GM23338 (cell line): ENCODE measurements around the gene SPNS3. TPM values are rescaled to one million over a fixed set of nuclear protein-coding genes. Genes with fewer than 3 reads are reported as not detected.

Experiments used
- ATAC-seq: fragments of 200-7000 bp; cut with Tn5 transposase; 3 replicates; pipeline ENCODE4 v1.9.1; 2020
- DNase-seq: peaks from one replicate; pipeline ENCODE4 v3.0.0-alpha.2; 2015; ENCODE audit warnings: low spot score
- H2AFZ ChIP-seq: fragments of 200-600 bp; sonication (generic); 2 replicates; pipeline ENCODE4 v1.8.0; 2016; ENCODE audit warnings: antibody characterized with exemption, mild to moderate bottlenecking, moderate library complexity
- H3F3A ChIP-seq: fragments of 200-600 bp; sonication (generic); replicated peaks from 2 replicates; pipeline ENCODE4 v1.8.0; 2017; ENCODE audit warnings: antibody characterized with exemption, mixed run types, low read depth
- H3K27ac ChIP-seq: fragments of 200-600 bp; sonication (generic); 2 replicates; pipeline ENCODE4 v1.6.1; 2016; ENCODE audit warnings: low read depth
- H3K27me3 ChIP-seq: fragments of 200-600 bp; sonication (generic); 2 replicates; pipeline ENCODE4 v1.8.0; 2016; ENCODE audit warnings: mild to moderate bottlenecking, mixed run types, moderate library complexity; ENCODE audit not compliant: insufficient read depth
- H3K36me3 ChIP-seq: fragments of 200-600 bp; sonication (generic); 2 replicates; pipeline ENCODE4 v1.8.0; 2016; ENCODE audit warnings: mild to moderate bottlenecking; ENCODE audit not compliant: insufficient read depth
- H3K4me1 ChIP-seq: fragments of 200-600 bp; sonication (generic); 2 replicates; pipeline ENCODE4 v1.8.0; 2016; ENCODE audit warnings: mild to moderate bottlenecking, moderate library complexity; ENCODE audit not compliant: insufficient read depth
- H3K4me2 ChIP-seq: fragments of 200-600 bp; sonication (generic); 2 replicates; pipeline ENCODE4 v1.7.1; 2017; ENCODE audit warnings: mixed run types
- H3K4me3 ChIP-seq: fragments of 200-600 bp; sonication (generic); 2 replicates; pipeline ENCODE4 v1.6.1; 2016; ENCODE audit warnings: mixed run types
- H3K79me2 ChIP-seq: fragments of 200-600 bp; sonication (generic); replicated peaks from 2 replicates; pipeline ENCODE4 v1.8.0; 2017; ENCODE audit warnings: mild to moderate bottlenecking; ENCODE audit not compliant: insufficient read depth
- H3K9me2 ChIP-seq: fragments of 200-600 bp; sonication (generic); 2 replicates; pipeline ENCODE4 v1.8.0; 2017; ENCODE audit not compliant: insufficient read depth
- H4K20me1 ChIP-seq: fragments of 200-600 bp; sonication (generic); replicated peaks from 2 replicates; pipeline ENCODE4 v1.8.0; 2017; ENCODE audit warnings: mild to moderate bottlenecking; ENCODE audit not compliant: insufficient read depth
- H3K27ac Mint-ChIP-seq: 2 replicates; pipeline ENCODE4 v1.8.0; 2020; ENCODE audit warnings: inconsistent platforms, mild to moderate bottlenecking, moderate library complexity, mixed read lengths
- H3K27me3 Mint-ChIP-seq: 3 replicates; pipeline ENCODE4 v1.8.0; 2022; ENCODE audit warnings: low read depth, mild to moderate bottlenecking, moderate library complexity, mixed read lengths, inconsistent platforms; ENCODE audit not compliant: insufficient read depth, poor library complexity
- H3K36me3 Mint-ChIP-seq: 3 replicates; pipeline ENCODE4 v1.8.0; 2021; ENCODE audit warnings: low read depth, mild to moderate bottlenecking, inconsistent platforms, moderate library complexity, mixed read lengths
- H3K4me1 Mint-ChIP-seq: 3 replicates; pipeline ENCODE4 v1.8.0; 2020; ENCODE audit warnings: mild to moderate bottlenecking, inconsistent platforms, mixed read lengths
- H3K4me3 Mint-ChIP-seq: 3 replicates; pipeline ENCODE4 v1.8.0; 2021; ENCODE audit warnings: moderate library complexity, mild to moderate bottlenecking, inconsistent platforms, mixed read lengths
- H3K9me3 Mint-ChIP-seq: 3 replicates; pipeline ENCODE4 v1.8.0; 2020; ENCODE audit warnings: moderate library complexity, mild to moderate bottlenecking, inconsistent platforms, mixed read lengths
- CREB1 ChIP-seq: fragments of 250-450 bp; sonication (Bioruptor Pico); IDR thresholded peaks from 2 replicates; pipeline ENCODE4 v1.5.0; 2020; ENCODE audit warnings: low read depth, mild to moderate bottlenecking, moderate library complexity
- EZH2 ChIP-seq: fragments of 200-600 bp; sonication (generic); IDR thresholded peaks from one replicate; pipeline ENCODE4 v1.8.0; 2017; ENCODE audit warnings: antibody characterized with exemption, mild to moderate bottlenecking, low read depth; ENCODE audit not compliant: unreplicated experiment
- EZH2phosphoT487 ChIP-seq: fragments of 200-600 bp; sonication (generic); IDR thresholded peaks from one replicate; pipeline ENCODE4 v1.8.1; 2018; ENCODE audit warnings: antibody characterized with exemption; ENCODE audit not compliant: unreplicated experiment
- JUNB ChIP-seq: IDR thresholded peaks from one replicate; pipeline ENCODE4 v1.6.1; 2016; ENCODE audit warnings: antibody characterized with exemption; ENCODE audit not compliant: unreplicated experiment
- NANOG ChIP-seq: IDR thresholded peaks from 2 replicates; pipeline ENCODE4 v1.6.1; 2016; ENCODE audit warnings: antibody characterized with exemption, borderline replicate concordance
- POLR2AphosphoS5 ChIP-seq: IDR thresholded peaks from 2 replicates; pipeline ENCODE4 v1.6.1; 2016; ENCODE audit warnings: antibody characterized with exemption, low read depth
- STAT1 ChIP-seq: IDR thresholded peaks from one replicate; pipeline ENCODE4 v1.6.1; 2016; ENCODE audit warnings: antibody characterized with exemption; ENCODE audit not compliant: unreplicated experiment
- ZNF114 ChIP-seq: fragments of 250-450 bp; sonication (Bioruptor Pico); IDR thresholded peaks from 2 replicates; pipeline ENCODE4 v1.5.0; 2020; ENCODE audit warnings: mild to moderate bottlenecking, moderate library complexity
- ZNF331 ChIP-seq: fragments of 250-450 bp; sonication (Bioruptor Pico); IDR thresholded peaks from 2 replicates; pipeline ENCODE4 v1.5.0; 2020; ENCODE audit warnings: low read depth, mild to moderate bottlenecking, moderate library complexity
- polyA plus RNA-seq: library from polyadenylated mRNA; unstranded; fragments of >200 nt; fragmentation: Nextera tagmentation; extraction: Ambion mirVana; gene quantifications from 2 replicates; pipeline ENCODE4 v1.2.1, GENCODE V29; 2016
- total RNA-seq: library from RNA; depleted of rRNA; stranded (reverse); fragments of >200 nt; shearing (Covaris generic); gene quantifications from 2 replicates; pipeline ENCODE4 v1.2.3, GENCODE V29; 2014
- TF ChIP-seq, protein P1 (sequence below): IDR thresholded peaks from 2 replicates; pipeline ENCODE4 v1.6.1; 2016; ENCODE audit warnings: antibody characterized with exemption
- TF ChIP-seq, protein P2 (sequence below): fragments of 250-450 bp; sonication (Bioruptor Pico); IDR thresholded peaks from 2 replicates; pipeline ENCODE4 v1.5.0; 2020; ENCODE audit warnings: mild to moderate bottlenecking, moderate library complexity
- TF ChIP-seq, protein P3 (sequence below), 2 experiments: fragments of 200-600 bp in 1 of 2; sonication (generic) in 1 of 2; conservative IDR thresholded peaks; 2 replicates each; pipeline versions ENCODE4 v1.5.1 to v1.6.1; 2016 to 2017; ENCODE audit warnings: antibody characterized with exemption in 2 of 2, low read depth in 2 of 2, mild to moderate bottlenecking in 2 of 2, moderate library complexity in 1 of 2

Gene SPNS3
- total and polyA plus RNA-seq, 2 experiments from 2014 or later = not detected

DNA sequence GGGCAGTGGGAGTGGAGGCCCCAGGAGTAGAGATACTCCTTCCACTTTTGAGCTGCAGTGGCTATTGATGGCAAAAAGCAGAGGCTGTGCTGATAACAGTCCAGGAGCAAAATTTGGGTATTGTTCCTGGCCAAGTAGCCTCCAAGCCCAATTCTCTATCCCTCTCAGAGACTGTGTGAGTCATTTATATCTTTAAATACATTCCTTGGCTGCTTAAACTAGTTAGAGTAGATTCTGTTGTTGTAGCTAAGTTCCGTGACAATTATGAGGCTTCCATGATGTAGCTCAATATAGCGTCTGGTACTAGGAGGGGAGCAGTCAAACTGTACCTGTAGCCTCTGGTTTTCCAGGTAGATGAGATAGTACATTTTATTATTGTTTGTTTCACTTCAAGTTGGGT lies 47.3 kb upstream of the SPNS3 start:
- Histone ChIP-seq H2AFZ (peak overlapping the region; percentile 81), H3K27ac (peak overlapping the region; percentile 57; the same call in 1 of the 2 replicates), H3K4me1 (peaks cover 15% of the 10 kb centered on the region), H3K36me3 (no peaks in the 10 kb centered on the region), H3K4me2 (no peak overlapping the region), H3F3A (0 out of 2 replicates have a peak, but pooled peaks cover 2% of the 10 kb centered on the region), H3K79me2 (no peaks in the 10 kb centered on the region), H3K4me3 (no peak overlapping the region), H3K27me3 (no peaks in the 10 kb centered on the region), H3K9me2 (no peaks in the 10 kb centered on the region), H4K20me1 (no peaks in the 10 kb centered on the region)
- no peak overlapping the region for H3K4me3 Mint-ChIP-seq
- TF ChIP-seq POLR2AphosphoS5 (no peak), EZH2 (no peak), EZH2phosphoT487 (no peak), NANOG (no peak), JUNB (no peak), CREB1 (CRISPR knock-in tag) (no peak), ZNF114 (CRISPR knock-in tag) (no peak), ZNF331 (no peak), STAT1 (no peak)
- TF ChIP-seq, protein P1, sequence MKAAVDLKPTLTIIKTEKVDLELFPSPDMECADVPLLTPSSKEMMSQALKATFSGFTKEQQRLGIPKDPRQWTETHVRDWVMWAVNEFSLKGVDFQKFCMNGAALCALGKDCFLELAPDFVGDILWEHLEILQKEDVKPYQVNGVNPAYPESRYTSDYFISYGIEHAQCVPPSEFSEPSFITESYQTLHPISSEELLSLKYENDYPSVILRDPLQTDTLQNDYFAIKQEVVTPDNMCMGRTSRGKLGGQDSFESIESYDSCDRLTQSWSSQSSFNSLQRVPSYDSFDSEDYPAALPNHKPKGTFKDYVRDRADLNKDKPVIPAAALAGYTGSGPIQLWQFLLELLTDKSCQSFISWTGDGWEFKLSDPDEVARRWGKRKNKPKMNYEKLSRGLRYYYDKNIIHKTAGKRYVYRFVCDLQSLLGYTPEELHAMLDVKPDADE = no peak
- TF ChIP-seq, protein P2, sequence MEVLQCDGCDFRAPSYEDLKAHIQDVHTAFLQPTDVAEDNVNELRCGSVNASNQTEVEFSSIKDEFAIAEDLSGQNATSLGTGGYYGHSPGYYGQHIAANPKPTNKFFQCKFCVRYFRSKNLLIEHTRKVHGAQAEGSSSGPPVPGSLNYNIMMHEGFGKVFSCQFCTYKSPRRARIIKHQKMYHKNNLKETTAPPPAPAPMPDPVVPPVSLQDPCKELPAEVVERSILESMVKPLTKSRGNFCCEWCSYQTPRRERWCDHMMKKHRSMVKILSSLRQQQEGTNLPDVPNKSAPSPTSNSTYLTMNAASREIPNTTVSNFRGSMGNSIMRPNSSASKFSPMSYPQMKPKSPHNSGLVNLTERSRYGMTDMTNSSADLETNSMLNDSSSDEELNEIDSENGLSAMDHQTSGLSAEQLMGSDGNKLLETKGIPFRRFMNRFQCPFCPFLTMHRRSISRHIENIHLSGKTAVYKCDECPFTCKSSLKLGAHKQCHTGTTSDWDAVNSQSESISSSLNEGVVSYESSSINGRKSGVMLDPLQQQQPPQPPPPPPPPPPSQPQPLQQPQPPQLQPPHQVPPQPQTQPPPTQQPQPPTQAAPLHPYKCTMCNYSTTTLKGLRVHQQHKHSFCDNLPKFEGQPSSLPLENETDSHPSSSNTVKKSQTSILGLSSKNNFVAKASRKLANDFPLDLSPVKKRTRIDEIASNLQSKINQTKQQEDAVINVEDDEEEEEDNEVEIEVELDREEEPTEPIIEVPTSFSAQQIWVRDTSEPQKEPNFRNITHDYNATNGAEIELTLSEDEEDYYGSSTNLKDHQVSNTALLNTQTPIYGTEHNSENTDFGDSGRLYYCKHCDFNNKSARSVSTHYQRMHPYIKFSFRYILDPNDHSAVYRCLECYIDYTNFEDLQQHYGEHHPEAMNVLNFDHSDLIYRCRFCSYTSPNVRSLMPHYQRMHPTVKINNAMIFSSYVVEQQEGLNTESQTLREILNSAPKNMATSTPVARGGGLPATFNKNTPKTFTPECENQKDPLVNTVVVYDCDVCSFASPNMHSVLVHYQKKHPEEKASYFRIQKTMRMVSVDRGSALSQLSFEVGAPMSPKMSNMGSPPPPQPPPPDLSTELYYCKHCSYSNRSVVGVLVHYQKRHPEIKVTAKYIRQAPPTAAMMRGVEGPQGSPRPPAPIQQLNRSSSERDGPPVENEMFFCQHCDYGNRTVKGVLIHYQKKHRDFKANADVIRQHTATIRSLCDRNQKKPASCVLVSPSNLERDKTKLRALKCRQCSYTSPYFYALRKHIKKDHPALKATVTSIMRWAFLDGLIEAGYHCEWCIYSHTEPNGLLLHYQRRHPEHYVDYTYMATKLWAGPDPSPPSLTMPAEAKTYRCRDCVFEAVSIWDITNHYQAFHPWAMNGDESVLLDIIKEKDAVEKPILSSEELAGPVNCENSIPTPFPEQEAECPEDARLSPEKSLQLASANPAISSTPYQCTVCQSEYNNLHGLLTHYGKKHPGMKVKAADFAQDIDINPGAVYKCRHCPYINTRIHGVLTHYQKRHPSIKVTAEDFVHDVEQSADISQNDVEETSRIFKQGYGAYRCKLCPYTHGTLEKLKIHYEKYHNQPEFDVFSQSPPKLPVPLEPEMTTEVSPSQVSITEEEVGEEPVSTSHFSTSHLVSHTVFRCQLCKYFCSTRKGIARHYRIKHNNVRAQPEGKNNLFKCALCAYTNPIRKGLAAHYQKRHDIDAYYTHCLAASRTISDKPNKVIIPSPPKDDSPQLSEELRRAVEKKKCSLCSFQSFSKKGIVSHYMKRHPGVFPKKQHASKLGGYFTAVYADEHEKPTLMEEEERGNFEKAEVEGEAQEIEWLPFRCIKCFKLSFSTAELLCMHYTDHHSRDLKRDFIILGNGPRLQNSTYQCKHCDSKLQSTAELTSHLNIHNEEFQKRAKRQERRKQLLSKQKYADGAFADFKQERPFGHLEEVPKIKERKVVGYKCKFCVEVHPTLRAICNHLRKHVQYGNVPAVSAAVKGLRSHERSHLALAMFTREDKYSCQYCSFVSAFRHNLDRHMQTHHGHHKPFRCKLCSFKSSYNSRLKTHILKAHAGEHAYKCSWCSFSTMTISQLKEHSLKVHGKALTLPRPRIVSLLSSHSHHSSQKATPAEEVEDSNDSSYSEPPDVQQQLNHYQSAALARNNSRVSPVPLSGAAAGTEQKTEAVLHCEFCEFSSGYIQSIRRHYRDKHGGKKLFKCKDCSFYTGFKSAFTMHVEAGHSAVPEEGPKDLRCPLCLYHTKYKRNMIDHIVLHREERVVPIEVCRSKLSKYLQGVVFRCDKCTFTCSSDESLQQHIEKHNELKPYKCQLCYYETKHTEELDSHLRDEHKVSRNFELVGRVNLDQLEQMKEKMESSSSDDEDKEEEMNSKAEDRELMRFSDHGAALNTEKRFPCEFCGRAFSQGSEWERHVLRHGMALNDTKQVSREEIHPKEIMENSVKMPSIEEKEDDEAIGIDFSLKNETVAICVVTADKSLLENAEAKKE = no peak
- TF ChIP-seq, protein P3, sequence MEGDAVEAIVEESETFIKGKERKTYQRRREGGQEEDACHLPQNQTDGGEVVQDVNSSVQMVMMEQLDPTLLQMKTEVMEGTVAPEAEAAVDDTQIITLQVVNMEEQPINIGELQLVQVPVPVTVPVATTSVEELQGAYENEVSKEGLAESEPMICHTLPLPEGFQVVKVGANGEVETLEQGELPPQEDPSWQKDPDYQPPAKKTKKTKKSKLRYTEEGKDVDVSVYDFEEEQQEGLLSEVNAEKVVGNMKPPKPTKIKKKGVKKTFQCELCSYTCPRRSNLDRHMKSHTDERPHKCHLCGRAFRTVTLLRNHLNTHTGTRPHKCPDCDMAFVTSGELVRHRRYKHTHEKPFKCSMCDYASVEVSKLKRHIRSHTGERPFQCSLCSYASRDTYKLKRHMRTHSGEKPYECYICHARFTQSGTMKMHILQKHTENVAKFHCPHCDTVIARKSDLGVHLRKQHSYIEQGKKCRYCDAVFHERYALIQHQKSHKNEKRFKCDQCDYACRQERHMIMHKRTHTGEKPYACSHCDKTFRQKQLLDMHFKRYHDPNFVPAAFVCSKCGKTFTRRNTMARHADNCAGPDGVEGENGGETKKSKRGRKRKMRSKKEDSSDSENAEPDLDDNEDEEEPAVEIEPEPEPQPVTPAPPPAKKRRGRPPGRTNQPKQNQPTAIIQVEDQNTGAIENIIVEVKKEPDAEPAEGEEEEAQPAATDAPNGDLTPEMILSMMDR (conservative IDR thresholded peaks at IDR 0.05; ENCODE audit: low read depth in 2 of 2) = no peak
- peaks cover 6% of the 10 kb centered on the region for H3K4me1 Mint-ChIP-seq
- peaks cover 2% of the 10 kb centered on the region for H3K27me3 Mint-ChIP-seq
- no peaks in the 10 kb centered on the region; the same call in 2 of the 3 replicates for H3K36me3 Mint-ChIP-seq
- no peak overlapping the region for H3K27ac Mint-ChIP-seq
- no peaks in the 10 kb centered on the region; the same call in 2 of the 3 replicates for H3K9me3 Mint-ChIP-seq
- DNase-seq = no peak
- no peak for ATAC-seq
